Left renal pelvis (tissue), 4 donors: Measurements from ENCODE around the gene DAD1. TPM values are rescaled to one million over a fixed set of nuclear protein-coding genes. Genes with fewer than 3 reads are reported as not detected.

Experiments
- DNase-seq, 4 donors: peaks; one replicate each; pipeline ENCODE4 v3.0.0-alpha.2; 2013; ENCODE audit warnings: low read depth in 4 of 4, low spot score in 3 of 4
- polyA plus RNA-seq, 4 donors: library from polyadenylated mRNA; unstranded; fragments of 120-200 nt; gene quantifications; one replicate each; pipeline ENCODE4 v1.2.1, GENCODE V29; 2013; ENCODE audit not compliant: insufficient read length in 4 of 4

Gene DAD1
- polyA plus RNA-seq, 4 donors = 197 to 302 (median 261) TPM

DNA sequence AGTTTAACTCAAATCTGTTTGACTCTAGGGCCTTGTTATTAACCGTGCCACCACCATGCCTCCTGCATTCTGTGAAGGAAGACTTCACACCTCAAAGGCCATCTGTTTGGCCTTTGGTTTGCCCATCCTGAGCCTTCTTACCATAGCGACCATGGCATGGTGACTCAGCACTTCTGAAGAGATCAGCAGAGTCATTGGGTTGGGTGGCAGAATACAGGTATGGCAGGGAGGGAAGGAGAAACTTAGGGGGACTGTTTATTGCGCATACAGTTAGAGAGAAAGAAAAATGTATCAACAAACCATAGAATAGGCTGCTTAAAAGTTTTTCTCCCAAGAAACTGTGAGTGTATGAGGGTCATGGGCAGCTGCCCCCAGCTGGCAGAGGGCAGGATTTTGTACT lies 49.2 kb downstream of the DAD1 start:
- no peak for DNase-seq

DNA sequence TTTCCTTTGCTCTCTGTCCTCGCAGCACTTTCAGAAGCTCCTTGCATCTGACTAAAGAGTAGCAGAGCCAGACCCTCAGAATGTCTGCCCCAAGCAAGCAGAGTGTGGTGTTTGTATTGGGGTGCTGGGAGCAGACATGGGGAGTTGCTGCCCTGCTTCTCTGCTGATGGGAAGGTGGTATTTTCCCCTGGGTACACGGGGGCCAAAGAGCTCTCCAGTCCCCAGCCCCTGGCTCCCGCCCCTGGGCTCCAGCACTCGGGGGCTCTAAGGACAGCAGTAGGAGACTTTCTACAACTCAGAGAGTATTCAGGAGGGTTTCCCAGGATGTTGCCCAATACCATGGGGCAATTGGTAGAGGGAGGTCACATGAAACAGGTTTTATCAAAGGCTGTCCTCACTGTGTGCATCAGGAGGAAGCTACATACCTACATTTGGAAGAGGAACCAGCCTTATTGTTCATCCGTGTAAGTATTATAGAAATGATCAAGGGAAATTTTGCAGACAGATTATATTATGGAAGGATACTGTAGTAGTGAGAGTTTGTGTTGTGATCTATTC lies 50.3 kb downstream of the DAD1 start:
- DNase-seq = no peak

DNA sequence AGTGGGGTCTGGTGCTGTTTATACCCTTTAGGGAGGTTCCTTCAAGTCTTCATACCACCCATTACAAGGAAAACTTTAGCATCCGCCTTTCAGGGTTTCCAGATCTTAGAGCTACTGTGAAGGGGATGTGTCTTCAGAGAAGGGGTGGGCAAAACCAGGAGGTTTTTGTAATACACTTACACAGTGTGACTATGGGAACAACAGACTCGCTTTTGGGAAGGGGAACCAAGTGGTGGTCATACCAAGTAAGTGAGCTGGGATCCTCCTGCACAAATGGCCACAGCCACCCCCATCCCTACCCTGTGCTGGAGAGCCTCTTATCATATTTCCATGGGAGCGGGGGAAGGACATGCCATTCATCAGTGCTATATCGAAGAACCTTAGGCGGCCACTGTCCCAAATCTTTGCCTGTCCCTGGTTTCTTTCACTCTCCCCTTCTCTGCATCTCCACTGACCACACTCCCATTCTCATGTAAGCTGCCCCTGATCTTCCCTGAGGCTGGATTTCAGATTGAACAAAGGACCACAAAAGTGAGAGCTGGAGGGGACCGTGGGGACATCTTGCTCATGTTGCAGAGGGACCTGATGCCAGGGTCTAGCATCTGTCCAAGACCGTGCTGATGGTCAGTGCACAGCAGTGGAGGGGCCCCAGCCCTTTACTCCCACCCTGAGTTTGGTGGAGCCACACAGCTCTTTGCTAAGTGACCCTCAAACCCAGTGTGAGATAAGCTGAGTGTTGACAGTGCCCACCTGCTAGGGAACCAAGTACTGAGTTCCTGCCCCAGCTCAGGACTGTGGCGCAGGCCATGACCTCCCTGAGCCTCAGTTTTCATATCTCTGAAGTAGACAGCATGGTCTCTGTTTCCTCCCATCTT lies 51.4 kb downstream of the DAD1 start:
- DNase-seq = no peak

DNA sequence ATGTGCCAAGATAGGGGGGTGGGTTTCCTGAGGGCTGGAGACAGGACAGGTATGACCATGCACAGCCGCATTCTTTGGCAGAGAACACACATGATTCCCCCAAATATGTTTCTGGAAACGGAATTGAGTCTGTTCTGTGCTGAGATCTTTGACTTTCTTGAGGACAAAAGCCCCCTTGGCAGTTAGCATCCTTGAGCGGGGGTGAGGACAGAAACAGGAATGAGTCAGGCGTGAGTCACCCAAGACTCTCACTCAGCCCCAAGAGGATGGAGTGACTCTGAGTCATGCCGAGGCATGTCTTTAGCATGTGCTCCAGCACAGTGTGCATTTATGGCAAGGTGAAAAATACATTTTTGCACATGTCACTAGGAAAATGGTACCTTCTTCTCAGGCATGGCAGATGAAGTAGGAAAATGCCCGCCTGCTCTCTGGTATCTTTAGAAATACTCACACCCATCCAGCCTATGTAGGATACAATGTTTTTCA lies 52.1 kb downstream of the DAD1 start:
- DNase-seq = no peak

DNA sequence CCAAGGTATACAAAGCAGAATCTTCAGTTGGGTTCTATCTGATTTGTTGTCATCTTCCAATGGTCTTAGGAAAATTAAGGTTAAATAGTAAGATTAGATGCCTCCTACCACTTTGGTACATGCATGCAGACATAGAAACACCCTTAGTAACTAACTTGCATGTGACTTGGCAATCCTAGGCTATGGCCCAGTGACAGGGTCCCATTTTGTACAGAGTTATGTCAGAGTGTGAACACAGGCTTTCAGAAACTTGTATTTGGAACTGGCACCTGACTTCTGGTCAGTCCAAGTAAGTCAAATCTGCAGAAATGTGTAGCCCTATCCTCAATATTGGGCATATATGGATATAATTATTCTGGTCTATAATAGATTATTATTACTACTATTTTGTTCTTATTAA lies 53.1 kb downstream of the DAD1 start:
- DNase-seq = no peak

DNA sequence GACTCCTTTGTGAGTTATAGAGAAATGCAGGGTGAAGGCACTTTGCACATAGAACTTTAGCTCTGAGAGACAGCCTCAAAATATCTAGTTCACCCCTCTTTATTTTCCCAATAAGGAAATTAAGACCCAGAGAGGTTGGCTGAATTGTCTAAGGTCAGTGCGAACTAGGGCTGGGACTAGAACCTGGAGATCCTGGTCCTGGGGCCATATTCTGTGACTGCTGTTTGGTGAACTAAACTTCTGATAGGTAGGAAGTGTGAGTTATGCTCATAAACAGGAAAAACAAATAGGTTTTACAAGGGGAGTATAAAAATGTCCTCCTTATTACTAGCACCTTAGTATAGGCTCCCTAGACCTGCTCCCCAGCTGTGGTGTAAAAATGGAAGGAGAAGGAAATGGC lies 53.9 kb downstream of the DAD1 start:
- DNase-seq = no peak

DNA sequence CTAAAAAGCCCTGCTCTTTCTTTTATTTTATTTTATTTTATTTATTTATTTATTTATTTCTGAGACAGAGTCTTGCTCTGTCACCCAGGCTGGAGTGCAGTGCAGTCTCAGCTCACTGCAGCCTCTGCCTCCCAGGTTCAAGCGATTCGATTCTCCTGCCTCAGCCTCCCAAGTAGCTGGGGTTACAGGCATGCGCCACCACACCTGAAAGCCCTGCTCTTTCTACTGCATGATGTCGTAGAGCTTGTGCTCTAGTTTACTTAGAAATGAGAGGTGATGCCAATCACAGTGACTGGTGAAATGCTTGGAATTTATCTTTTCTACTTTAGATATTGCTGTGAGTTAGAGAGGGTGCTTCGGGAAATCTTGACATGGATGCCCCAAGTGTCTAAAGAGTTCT lies 54.5 kb downstream of the DAD1 start:
- no peak for DNase-seq

DNA sequence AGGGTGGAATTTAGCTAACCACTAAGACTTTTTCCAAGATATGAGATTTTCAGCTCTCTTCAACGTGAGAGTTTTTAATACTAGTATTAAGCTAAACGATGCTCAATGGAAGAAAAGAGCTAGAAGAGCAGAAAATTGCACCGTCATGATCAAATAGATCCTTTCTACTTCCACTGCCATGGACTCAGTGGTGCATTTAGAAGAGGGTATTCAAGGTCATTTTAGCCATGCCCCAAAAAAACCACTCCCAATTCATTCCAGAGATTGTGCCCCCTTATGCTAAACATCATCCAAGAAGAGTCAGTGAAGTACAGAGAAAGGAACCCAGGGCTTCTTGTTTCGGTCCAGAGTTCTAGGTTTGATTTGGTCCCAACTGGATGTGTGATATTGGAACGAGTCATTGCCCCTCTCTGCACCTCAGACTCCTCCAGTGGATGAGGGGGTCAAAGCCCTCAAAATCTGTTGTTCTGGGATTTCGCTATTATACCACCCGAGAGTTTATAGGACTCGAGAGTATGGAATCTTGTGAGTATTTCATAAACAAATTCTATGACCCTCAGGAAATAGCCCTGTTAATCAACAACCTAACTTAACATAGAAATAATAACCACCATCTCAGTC lies 55.2 kb downstream of the DAD1 start:
- DNase-seq = no peak

DNA sequence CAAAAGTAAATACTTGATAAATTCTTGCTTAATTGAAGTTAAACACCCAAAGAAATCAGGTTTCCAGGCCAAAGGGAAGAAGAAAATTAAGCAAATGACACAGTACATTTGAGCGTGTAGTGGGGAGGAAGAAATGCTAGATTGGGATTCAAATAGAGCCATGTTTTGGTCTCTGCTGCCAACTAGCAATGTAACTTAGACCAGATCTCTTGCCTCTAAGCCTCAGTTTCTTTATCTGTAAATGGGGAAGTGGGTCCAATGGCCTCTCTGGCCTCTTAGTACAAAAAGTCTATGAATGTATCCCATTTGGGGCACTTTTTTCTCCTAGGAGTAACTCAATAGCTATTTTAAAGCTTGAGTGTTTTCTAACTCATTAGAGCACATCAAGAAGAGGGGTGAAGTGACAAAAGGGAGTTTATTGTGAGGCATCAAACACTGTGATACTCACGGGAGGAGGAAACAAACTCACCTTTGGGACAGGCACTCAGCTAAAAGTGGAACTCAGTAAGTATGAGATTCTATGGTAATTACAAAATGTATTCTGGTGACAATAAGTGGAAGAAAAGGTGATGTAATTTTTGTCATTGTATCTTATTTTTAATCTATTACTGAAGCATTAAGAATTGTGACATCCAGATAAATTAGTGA lies 55.8 kb downstream of the DAD1 start:
- no peak for DNase-seq

DNA sequence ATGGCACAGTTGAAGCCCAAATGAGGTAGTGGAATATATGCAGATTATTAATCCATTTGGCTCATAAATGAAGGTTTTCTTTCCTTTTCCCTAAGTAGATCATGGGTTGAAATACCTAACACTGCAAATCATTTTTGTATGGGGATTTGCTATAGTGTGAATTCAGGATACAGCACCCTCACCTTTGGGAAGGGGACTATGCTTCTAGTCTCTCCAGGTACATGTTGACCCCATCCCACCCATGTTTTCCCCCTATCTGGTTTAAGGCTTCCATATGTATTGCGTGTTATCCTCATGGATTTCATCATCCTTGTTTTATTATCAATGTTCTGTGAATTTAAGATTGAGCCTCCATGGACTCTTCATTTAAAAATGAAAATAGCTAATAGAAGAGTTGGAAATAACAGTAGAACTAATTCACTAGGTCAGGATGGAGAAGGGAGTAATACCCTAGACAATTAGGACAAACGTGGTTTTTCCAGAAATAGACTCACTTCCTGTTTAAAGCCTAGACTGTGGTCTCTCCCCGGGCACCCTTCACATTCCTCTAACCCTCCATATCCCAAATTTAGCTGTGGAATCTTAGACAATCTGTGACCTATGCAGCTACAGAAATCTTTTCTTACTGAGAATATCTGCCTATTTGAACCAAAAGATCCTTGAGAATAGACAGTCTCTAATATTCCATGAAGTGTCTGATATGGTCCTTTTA lies 56.5 kb downstream of the DAD1 start:
- no peak for DNase-seq

DNA sequence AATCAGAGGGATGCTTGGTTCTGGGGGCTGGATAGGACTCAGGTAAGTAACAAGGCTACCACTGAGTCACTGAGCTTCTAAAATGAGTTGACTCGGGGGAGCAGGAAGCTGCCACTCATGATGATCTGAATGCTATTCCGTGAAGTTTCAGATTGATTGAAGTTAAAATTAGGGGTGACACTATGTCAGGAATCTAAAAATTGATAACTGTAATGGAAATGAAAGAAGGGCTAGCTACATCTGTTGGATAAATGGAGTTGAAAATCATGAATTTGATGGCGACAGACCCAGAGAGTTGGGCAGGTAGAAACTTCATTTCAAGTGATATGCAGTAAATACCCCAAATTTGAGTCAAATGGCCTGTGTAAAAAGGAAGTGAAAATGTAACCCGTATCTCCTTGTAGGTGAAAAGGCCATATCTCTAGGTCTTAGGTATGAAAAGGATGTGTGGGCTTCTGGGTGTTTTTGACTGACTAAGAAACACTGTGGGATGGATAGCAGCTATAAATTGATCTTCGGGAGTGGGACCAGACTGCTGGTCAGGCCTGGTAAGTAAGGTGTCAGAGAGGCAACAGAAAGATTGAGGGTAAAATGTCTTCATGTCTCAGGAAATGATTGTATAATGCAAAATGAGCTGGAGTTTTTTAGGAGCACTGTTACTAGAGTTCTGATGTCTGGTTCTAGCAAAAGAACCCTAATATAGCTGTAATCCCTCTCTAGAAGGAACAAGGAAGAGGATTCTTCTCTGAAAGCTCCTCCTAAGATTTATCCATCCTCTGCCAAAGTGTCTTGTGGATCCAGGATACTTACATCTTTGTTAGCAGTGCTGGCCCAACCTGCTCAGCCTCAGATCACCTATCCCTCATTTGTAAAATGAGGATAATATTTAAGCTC lies 57.3 kb downstream of the DAD1 start:
- DNase-seq = no peak

DNA sequence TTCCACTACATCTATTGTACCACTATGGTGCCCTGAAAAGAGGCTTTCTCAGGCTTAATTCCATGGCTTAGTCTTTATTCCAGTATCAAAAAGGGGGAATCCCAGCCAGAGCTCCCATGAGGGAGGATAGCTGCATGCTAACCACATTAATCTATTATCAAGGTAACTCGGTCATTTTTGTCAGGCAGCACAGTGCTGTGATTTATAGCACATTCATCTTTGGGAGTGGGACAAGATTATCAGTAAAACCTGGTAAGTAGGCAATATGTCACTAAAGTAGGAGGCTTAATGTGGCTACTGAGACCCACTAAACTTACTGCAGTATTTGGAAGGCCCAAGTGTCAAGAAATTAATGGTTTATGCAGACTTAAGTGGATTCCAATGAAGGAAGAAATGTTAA lies 58.9 kb downstream of the DAD1 start:
- DNase-seq = no peak

DNA sequence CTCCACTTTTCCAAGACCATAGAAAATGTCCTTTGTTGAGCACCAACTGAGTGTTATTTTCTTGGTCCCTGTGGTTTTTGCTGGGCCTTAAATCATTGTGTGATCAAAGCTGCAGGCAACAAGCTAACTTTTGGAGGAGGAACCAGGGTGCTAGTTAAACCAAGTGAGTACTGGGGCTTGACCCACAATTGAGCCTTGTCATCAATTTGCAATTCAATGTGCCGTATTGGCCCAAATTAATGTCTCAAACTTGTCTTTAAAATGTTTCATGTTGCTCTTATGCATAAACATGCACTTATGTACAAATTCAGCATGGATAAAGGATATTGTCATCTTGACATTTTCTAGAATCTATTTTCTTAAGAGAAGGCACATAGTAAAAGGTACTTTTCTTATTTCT lies 62.3 kb downstream of the DAD1 start:
- DNase-seq = no peak

DNA sequence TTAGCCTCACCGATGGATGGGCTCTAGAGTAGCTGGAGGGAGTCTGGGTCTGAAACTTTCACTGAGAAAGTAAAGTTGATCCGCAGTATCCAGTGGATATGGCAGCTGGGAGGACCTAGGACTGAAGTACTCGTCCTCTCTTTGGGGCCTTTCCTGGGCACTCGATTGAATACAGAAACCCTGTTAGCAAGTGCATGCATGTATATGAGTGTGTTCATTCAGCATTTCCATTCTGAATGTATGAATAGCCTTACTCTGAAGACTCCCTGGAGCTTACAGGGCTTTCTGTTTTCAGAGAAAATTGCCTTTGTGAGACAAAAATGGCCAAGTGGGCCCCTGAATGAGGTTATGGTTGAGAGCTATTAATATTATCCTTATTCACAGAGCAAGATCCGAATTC lies 62.8 kb downstream of the DAD1 start:
- DNase-seq = no peak

DNA sequence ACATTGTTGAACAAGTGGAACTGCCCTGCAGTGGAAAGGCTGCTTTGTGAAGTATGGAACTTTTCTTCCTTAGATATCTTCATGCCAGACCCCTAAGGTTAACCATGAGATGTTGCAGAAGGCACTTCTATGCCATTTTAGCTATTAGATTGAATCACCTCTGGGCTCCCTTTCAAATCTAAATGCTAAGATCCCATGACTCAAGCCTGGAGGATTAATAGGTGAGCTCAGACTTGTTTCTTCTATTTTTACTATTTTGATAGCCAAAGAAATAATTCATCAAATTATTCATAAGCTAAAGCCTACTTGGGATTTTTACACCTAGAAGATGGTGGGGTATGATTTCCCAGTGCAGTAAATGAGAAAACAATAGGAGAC lies 64.3 kb downstream of the DAD1 start:
- no peak for DNase-seq

DNA sequence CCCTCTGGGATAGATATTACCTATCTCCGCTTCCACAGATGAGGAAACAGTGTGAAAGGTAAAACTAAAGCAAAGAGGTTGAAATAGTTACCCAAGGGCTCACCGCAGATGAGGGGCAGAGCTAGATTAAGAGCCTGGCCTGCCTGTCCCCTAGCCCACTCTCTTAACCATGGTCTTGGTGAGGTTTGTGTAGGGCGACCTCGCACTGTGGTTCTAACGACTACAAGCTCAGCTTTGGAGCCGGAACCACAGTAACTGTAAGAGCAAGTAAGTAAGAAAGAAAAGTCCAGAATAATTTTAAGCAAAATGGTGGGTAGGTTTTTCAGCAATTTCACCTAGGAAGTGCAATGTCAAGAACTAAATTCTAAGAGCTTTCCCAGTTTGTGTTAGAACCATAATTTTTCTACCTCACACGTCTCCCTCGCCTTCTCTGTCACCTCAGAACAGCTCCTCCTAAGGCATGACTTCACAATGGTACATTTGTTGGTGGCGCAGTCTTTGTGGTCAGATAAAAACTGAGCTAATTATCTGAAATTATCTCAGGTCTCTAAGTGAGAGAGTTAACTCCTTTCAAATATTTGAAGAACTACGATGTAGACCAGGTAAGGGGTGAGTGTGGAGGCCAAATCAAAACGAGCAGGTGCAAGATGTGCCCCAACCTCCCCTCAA lies 64.8 kb downstream of the DAD1 start:
- no peak for DNase-seq

DNA sequence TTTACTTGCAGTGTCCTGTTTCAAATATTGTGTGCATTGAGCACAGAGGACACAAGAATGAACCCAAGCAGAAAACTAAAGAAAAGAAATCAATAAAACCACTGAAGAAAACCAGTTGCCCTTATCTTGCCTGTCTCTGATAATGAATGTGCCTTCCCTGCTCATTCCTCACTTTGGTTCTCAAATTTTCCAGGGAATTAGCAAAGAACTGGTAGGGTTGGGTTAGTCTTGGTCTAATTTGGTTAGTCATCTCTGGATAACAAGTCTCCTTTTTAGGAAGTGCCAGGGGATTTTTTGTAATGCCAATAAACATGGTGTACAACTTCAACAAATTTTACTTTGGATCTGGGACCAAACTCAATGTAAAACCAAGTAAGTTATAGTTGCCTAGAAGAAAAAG lies 65.7 kb downstream of the DAD1 start:
- DNase-seq = no peak

DNA sequence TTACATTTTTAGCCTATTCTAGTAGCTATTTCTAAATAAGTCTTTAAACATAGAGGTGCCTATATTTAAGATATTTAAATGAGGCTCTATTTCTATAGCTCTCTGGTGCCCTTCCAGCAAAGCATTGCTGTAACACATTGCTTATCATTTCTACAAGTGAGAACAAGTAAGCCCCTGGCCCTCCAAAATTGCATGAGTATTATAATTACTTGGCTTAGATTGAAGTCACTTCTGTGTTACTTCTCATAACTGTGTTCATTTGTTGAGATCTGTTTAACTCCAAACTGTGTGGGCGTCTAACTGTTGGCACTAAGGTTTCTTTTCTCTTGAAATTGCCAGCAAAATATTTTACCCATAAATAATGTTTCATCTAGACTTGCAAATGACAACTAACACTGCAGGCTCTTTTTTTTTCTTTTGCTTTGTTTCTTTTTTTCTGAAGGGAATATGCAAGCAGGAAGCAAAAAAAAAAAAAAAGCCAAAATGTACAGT lies 66.5 kb downstream of the DAD1 start:
- no peak for DNase-seq
